ENCODE results near the gene NR3C2.

NR3C2 gene

DNA sequence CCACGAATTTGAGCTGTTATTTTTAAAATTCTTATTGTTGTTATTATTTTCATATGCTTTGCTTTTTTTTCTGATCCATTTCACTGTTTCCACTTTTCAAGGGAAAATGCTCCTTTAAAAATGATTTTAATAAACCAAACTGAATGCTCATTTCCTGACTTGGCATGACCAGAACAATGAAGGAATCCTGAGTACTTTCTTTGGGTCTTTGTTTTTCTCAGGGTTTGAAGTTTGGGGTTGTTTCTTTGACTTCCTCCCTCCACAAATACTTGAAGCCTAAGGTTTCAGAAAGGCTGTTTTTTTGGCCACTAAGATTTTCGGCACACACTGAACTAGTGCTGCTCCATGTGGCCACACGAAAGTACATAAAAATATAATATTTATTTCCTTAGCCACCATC is 171.0 kb downstream of the NR3C2 start:
- peaks cover 7% of the 10 kb centered on the region for H3K4me1 ChIP-seq (ENCODE audit: insufficient read depth, poor library complexity, severe bottlenecking)
- no peak overlapping the region for H3K4me3 ChIP-seq (ENCODE audit: severe bottlenecking)
- H3K27ac ChIP-seq (ENCODE audit: poor library complexity, severe bottlenecking) = no peak overlapping the region
- H3K9me3 ChIP-seq (ENCODE audit: severe bottlenecking) = no peaks in the 10 kb centered on the region
- TF ChIP-seq CTCF (IDR thresholded peaks at IDR 0.05; ENCODE audit: poor library complexity, severe bottlenecking) = no peak
- no peaks in the 10 kb centered on the region for H3K36me3 ChIP-seq (ENCODE audit: low read depth)
- DNase-seq (ENCODE audit: low spot score) = no peak
- H3K27me3 ChIP-seq (ENCODE audit: insufficient read depth, poor library complexity, severe bottlenecking) = no peaks in the 10 kb centered on the region
- no peak for ATAC-seq (ENCODE audit: low read depth)

GRCh38 chr4:148270630-148271029 is 171.6 kb downstream of the NR3C2 start:
- DNase-seq (ENCODE audit: low spot score) (no peak), ATAC-seq (ENCODE audit: low read depth) (peak; percentile 75; the same call in 2 of the 3 replicates)
- Histone ChIP-seq H3K27ac (ENCODE audit: poor library complexity, severe bottlenecking) (no peak overlapping the region), H3K36me3 (ENCODE audit: low read depth) (no peaks in the 10 kb centered on the region), H3K4me1 (ENCODE audit: insufficient read depth, poor library complexity, severe bottlenecking) (peaks cover 7% of the 10 kb centered on the region), H3K4me3 (ENCODE audit: severe bottlenecking) (no peak overlapping the region), H3K9me3 (ENCODE audit: severe bottlenecking) (no peaks in the 10 kb centered on the region), H3K27me3 (ENCODE audit: insufficient read depth, poor library complexity, severe bottlenecking) (no peaks in the 10 kb centered on the region)
- no peak for TF ChIP-seq CTCF (IDR thresholded peaks at IDR 0.05; ENCODE audit: poor library complexity, severe bottlenecking)

- no peak overlapping the region for H3K27ac ChIP-seq (ENCODE audit: poor library complexity, severe bottlenecking)
- H3K4me3 ChIP-seq (ENCODE audit: severe bottlenecking) = no peak overlapping the region
- no peak for TF ChIP-seq CTCF (IDR thresholded peaks at IDR 0.05; ENCODE audit: poor library complexity, severe bottlenecking)
- no peak for DNase-seq (ENCODE audit: low spot score)
- no peak for ATAC-seq (ENCODE audit: low read depth)
- H3K4me1 ChIP-seq (ENCODE audit: insufficient read depth, poor library complexity, severe bottlenecking) = peaks cover 7% of the 10 kb centered on the region
- H3K27me3 ChIP-seq (ENCODE audit: insufficient read depth, poor library complexity, severe bottlenecking) = no peaks in the 10 kb centered on the region
- no peaks in the 10 kb centered on the region for H3K9me3 ChIP-seq (ENCODE audit: severe bottlenecking)
- no peaks in the 10 kb centered on the region for H3K36me3 ChIP-seq (ENCODE audit: low read depth)
These were observed 173.4 kb downstream of the NR3C2 start for GRCh38 chr4:148268835-148269234.

DNA sequence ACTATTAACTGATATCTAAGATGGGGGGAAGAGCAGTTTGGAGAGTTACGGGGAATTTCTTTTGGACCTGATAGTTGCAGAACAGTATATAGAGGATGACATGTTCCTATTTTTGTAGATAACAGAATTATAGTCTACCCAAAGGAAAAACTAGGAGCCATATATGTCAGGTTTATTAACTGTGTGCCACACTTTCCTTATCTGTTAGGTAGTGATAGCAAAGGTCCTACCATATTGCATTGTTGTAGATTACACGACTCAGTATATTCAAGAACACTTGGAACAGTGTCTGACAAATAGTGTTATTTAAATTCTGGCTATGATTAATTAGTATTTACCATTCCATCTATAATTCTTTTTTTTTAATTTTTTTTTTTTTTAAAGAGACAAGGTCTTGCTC is 175.3 kb downstream of the NR3C2 start:
- H3K27ac ChIP-seq (ENCODE audit: poor library complexity, severe bottlenecking) = no peak overlapping the region
- no peaks in the 10 kb centered on the region for H3K36me3 ChIP-seq (ENCODE audit: low read depth)
- peaks cover 7% of the 10 kb centered on the region for H3K4me1 ChIP-seq (ENCODE audit: insufficient read depth, poor library complexity, severe bottlenecking)
- no peak for TF ChIP-seq CTCF (IDR thresholded peaks at IDR 0.05; ENCODE audit: poor library complexity, severe bottlenecking)
- DNase-seq (ENCODE audit: low spot score) (no peak), ATAC-seq (ENCODE audit: low read depth) (no peak)
- no peaks in the 10 kb centered on the region for H3K27me3 ChIP-seq (ENCODE audit: insufficient read depth, poor library complexity, severe bottlenecking)
- H3K4me3 ChIP-seq (ENCODE audit: severe bottlenecking) = no peak overlapping the region
- H3K9me3 ChIP-seq (ENCODE audit: severe bottlenecking) = no peaks in the 10 kb centered on the region

DNA sequence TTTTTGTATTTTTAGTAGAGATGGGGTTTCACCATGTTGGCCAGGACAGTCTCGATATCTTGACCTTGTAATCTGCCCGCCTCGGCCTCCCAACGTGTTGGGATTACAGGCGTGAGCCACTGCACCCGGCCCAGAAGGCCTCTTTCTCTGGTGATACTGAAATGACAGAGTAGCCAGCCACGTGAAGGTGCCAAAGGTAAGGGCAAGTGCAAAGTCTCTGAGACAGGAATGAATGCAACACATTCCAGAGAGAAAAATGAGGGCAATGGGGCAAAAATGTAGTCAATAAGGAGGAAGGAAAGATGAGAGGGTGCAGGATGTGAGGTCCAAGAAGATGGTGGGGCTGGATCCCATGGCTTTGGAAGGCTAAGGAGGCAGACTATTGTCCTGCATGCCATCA is 176.0 kb downstream of the NR3C2 start:
- H3K36me3 ChIP-seq (ENCODE audit: low read depth) = no peaks in the 10 kb centered on the region
- no peak for TF ChIP-seq CTCF (IDR thresholded peaks at IDR 0.05; ENCODE audit: poor library complexity, severe bottlenecking)

More for the DNA sequence above, 176.0 kb downstream of the NR3C2 start:
- ATAC-seq (ENCODE audit: low read depth) = no peak
- no peaks in the 10 kb centered on the region for H3K27me3 ChIP-seq (ENCODE audit: insufficient read depth, poor library complexity, severe bottlenecking)
- peaks cover 7% of the 10 kb centered on the region for H3K4me1 ChIP-seq (ENCODE audit: insufficient read depth, poor library complexity, severe bottlenecking)
- no peak overlapping the region for H3K27ac ChIP-seq (ENCODE audit: poor library complexity, severe bottlenecking)
- DNase-seq (ENCODE audit: low spot score) = no peak
- no peak overlapping the region for H3K4me3 ChIP-seq (ENCODE audit: severe bottlenecking)
- no peaks in the 10 kb centered on the region for H3K9me3 ChIP-seq (ENCODE audit: severe bottlenecking)
